Hepatocyte (in vitro differentiated cells): Measurements from ENCODE around the gene ATP6V0A4.

Experiments
- CTCF ChIP-seq: fragments of 200-600 bp; sonication (generic); IDR thresholded peaks from 2 replicates; pipeline ENCODE4 v1.5.1; 2016; ENCODE audit warnings: antibody characterized with exemption, mild to moderate bottlenecking; ENCODE audit not compliant: poor library complexity
- EZH2 ChIP-seq: fragments of 200-600 bp; sonication (generic); IDR thresholded peaks from 2 replicates; pipeline ENCODE4 v1.6.1; 2016; ENCODE audit warnings: antibody characterized with exemption, mild to moderate bottlenecking, borderline replicate concordance

DNA sequence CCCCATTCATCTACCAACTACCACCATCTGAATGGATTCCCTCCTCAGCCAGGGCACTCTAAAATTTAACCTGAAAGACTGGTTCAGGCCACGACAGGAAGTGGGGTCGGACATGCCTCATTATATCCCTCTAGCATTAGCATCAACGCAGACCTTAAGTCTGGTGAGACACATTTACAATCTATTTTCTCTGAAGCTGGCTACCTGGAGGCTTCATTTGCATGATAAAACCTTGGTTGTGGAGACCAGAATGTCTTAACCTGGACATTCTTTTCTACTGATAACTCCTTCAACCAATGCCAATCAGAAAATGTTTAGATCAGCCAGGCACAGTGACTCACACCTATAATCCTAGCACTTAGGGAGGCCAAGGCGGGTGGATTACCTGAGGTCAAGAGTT is 139.1 kb downstream of the ATP6V0A4 start:
- TF ChIP-seq CTCF (no peak), EZH2 (no peak)
